Endothelial cell of umbilical vein (primary cell): Measurements from ENCODE around the gene MAPK8IP3. TPM values are rescaled to one million over a fixed set of nuclear protein-coding genes. Genes with fewer than 3 reads are reported as not detected.

ENCODE experiments used
- BruUV-seq: library from RNA; stranded (reverse); fragments of 400-500 nt; replicated peaks from 2 replicates; lab custom pipeline; 2021; lab: Mats Ljungman, UMichigan
- CTCF ChIA-PET: fragments of 300-600, 350-600 bp; sonication (Branson Sonifier 250); formaldehyde crosslinking; loops from one replicate; lab custom pipeline; 2021; ENCODE audit warnings: antibody characterized with exemption, inconsistent platforms; lab: Charles Lee
- POLR2A ChIA-PET: fragments of 300-600, 350-600 bp; sonication (Branson Sonifier 250); formaldehyde crosslinking; loops from one replicate; lab custom pipeline; 2021; ENCODE audit warnings: antibody characterized with exemption, inconsistent platforms; lab: Charles Lee
- DNase-seq: peaks from one replicate; pipeline ENCODE4 v3.0.0-alpha.2; 2011; ENCODE audit warnings: low read depth, low spot score
- FAIRE-seq: peaks from 2 replicates; lab custom pipeline; 2011; peaks lifted over from hg19 to GRCh38; lab: Jason Lieb, UNC
- H2AFZ ChIP-seq: 2 replicates; pipeline ENCODE4 v1.6.0; 2012; ENCODE audit warnings: low read depth, low read length, control low read depth, inconsistent platforms
- H3K27ac ChIP-seq: 2 replicates; pipeline ENCODE4 v1.5.1; 2011; ENCODE audit warnings: low read depth, mild to moderate bottlenecking, control low read depth, low read length, moderate library complexity; ENCODE audit not compliant: insufficient read depth
- H3K27me3 ChIP-seq, 2 experiments: 2 replicates each; pipeline versions ENCODE4 v1.6.0 to v1.6.1; 2011; ENCODE audit warnings: low read length in 2 of 2, mixed read lengths in 1 of 2; ENCODE audit not compliant: control insufficient read depth in 2 of 2, insufficient read depth in 2 of 2
- H3K36me3 ChIP-seq, 2 experiments: 2 replicates in 1 of 2; 3 replicates in 1 of 2; pipeline ENCODE4 v1.5.1; 2011; ENCODE audit warnings: low read length in 2 of 2, mild to moderate bottlenecking in 1 of 2, moderate library complexity in 1 of 2; ENCODE audit not compliant: control insufficient read depth in 2 of 2, insufficient read depth in 2 of 2; ENCODE audit errors: extremely low read depth in 1 of 2
- H3K4me1 ChIP-seq: 3 replicates; pipeline ENCODE4 v1.5.1; 2011; ENCODE audit warnings: mild to moderate bottlenecking, low read length; ENCODE audit not compliant: control insufficient read depth, insufficient read depth; ENCODE audit errors: extremely low read depth
- H3K4me2 ChIP-seq: 2 replicates; pipeline ENCODE4 v1.6.1; 2011; ENCODE audit warnings: low read length, control low read depth, mixed read lengths; ENCODE audit not compliant: insufficient read depth
- H3K4me3 ChIP-seq, 3 experiments: fragments of 200-600 bp in 1 of 3; sonication (generic), shearing (Covaris generic) in 1 of 3; replicated peaks in 1 of 3; 2 replicates each; pipeline ENCODE4 v1.5.1; 2011 to 2016; ENCODE audit warnings: control low read depth in 3 of 3, low read length in 3 of 3, mild to moderate bottlenecking in 2 of 3, inconsistent platforms in 1 of 3, low read depth in 1 of 3, moderate library complexity in 1 of 3; ENCODE audit not compliant: insufficient read depth in 1 of 3
- H3K79me2 ChIP-seq: 2 replicates; pipeline ENCODE4 v1.6.0; 2012; ENCODE audit warnings: low read length, inconsistent platforms; ENCODE audit not compliant: control insufficient read depth, insufficient read depth
- H3K9ac ChIP-seq: replicated peaks from 2 replicates; pipeline ENCODE3; 2011; ENCODE audit warnings: low read length, control low read depth; ENCODE audit not compliant: insufficient read depth; ENCODE audit errors: extremely low read depth
- H3K9me1 ChIP-seq: replicated peaks from 3 replicates; pipeline ENCODE4 v1.6.0; 2011; ENCODE audit warnings: mild to moderate bottlenecking, low read length; ENCODE audit not compliant: control insufficient read depth, insufficient read depth; ENCODE audit errors: extremely low read depth
- H3K9me3 ChIP-seq: replicated peaks from 2 replicates; pipeline ENCODE4 v1.5.1; 2012; ENCODE audit warnings: low read length, inconsistent platforms; ENCODE audit not compliant: control insufficient read depth, insufficient read depth
- H4K20me1 ChIP-seq: replicated peaks from 2 replicates; pipeline ENCODE3; 2011; ENCODE audit warnings: mild to moderate bottlenecking, low read length; ENCODE audit not compliant: control insufficient read depth, insufficient read depth; ENCODE audit errors: extremely low read depth
- CTCF ChIP-seq, 2 donors: IDR thresholded peaks; 1 replicate in 1 of 2; 2 replicates in 1 of 2; pipeline ENCODE4 v1.5.1; 2011; ENCODE audit warnings: low read length in 2 of 2, mild to moderate bottlenecking in 2 of 2, moderate library complexity in 2 of 2, control low read depth in 1 of 2, inconsistent platforms in 1 of 2, low read depth in 1 of 2; ENCODE audit not compliant: insufficient read depth in 1 of 2; ENCODE audit errors: extremely low read depth in 1 of 2
- EZH2 ChIP-seq: IDR thresholded peaks from 2 replicates; pipeline ENCODE4 v1.6.1; 2012; ENCODE audit warnings: borderline replicate concordance, low read depth, mild to moderate bottlenecking, moderate library complexity, low read length, inconsistent platforms; ENCODE audit not compliant: severe bottlenecking
- FOS ChIP-seq: IDR thresholded peaks from 2 replicates; pipeline ENCODE4 v1.6.1; 2011; ENCODE audit warnings: mild to moderate bottlenecking, low read length, moderate library complexity, borderline replicate concordance; ENCODE audit not compliant: insufficient read depth
- GATA2 ChIP-seq: IDR thresholded peaks from 2 replicates; pipeline ENCODE4 v1.7.0; 2011; ENCODE audit warnings: low read depth, mild to moderate bottlenecking, moderate library complexity, mixed read lengths, low read length; ENCODE audit not compliant: insufficient read length, insufficient read depth
- JUN ChIP-seq: IDR thresholded peaks from 2 replicates; pipeline ENCODE4 v1.6.1; 2011; ENCODE audit warnings: borderline replicate concordance, low read depth; ENCODE audit not compliant: insufficient read length, insufficient read depth
- MAX ChIP-seq: IDR thresholded peaks from 2 replicates; pipeline ENCODE4 v1.6.1; 2011; ENCODE audit not compliant: insufficient read depth, insufficient read length
- MYC ChIP-seq: IDR thresholded peaks from one replicate; pipeline ENCODE4 v1.6.1; 2011; ENCODE audit warnings: mild to moderate bottlenecking, low read depth, low read length
- POLR2A ChIP-seq: IDR thresholded peaks from 2 replicates; pipeline ENCODE4 v1.6.1; 2012; ENCODE audit warnings: low read depth, mild to moderate bottlenecking, control low read depth, low read length
- POLR2AphosphoS5 ChIP-seq: IDR thresholded peaks from 2 replicates; pipeline ENCODE4 v1.6.1; 2012; ENCODE audit warnings: low read depth, mild to moderate bottlenecking, control low read depth, low read length, moderate library complexity; ENCODE audit not compliant: insufficient read depth
- dilution Hi-C: fragments of 300-500 bp; cut with MboI; formaldehyde crosslinking; loops from one replicate; pipeline ENCODE4 v1.15.0; 2019; ENCODE audit warnings: low sequenced_read_pairs; ENCODE audit not compliant: extremely low pct_ligation_motif_present
- intact Hi-C: fragments of 100-400 bp; cut with micrococcal nuclease; formaldehyde crosslinking; loops from one replicate; pipeline ENCODE4 v1.10.0; 2022
- polyA plus RNA-seq, 4 experiments: library from polyadenylated mRNA; depleted of rRNA in 3 of 4; stranded (reverse) in 3 of 4; unstranded in 1 of 4; fragments of >200 nt; gene quantifications; 2 replicates each; pipeline versions ENCODE4 v1.2.1 to v1.2.3, GENCODE V29; 2011 to 2012; ENCODE audit warnings: missing spikeins in 1 of 4
- total RNA-seq: library from RNA; stranded (reverse); gene quantifications from 2 replicates; pipeline ENCODE4 v1.2.3, GENCODE V29; 2021

MAPK8IP3 gene
- total and polyA plus RNA-seq, 2 donors (not counting 3 experiments of a cell fraction or from before 2014, with no cell fraction given) = 40.7 to 92.2 TPM

DNA sequence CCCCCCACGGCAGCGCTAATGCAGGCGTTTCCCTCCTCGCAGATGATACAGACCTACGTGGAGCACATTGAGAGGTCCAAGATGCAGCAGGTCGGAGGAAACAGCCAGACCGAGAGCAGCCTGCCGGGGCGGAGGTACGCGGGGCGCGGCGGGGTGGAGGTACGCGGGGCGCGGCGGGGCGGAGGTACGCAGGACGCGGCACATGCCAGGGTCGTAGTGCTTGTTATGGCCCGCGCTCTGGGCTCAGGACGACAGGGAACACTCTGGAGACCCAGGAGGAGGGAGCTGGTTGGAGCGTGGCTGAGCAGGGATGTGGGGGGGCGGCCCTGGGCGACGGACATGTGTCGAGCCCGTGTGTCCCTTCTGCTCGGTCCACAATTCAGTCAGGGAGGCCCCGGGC is 23.4 kb downstream of the MAPK8IP3 start:
- DNase-seq (no peak), FAIRE-seq (no peak)
- Histone ChIP-seq H4K20me1 (no peaks in the 10 kb centered on the region), H3K9me1 (no peaks in the 10 kb centered on the region), H3K79me2 (peaks cover 8% of the 10 kb centered on the region), H3K9ac (no peak overlapping the region), H3K4me2 (no peak overlapping the region), H3K4me1 (no peaks in the 10 kb centered on the region), H3K36me3 (peaks cover 4 to 50% of the 10 kb centered on the region in 2 experiments), H3K27ac (no peak overlapping the region), H3K4me3 (no peak overlapping the region), H3K27me3 (no peaks in the 10 kb centered on the region), H3K9me3 (no peaks in the 10 kb centered on the region), H2AFZ (no peak overlapping the region)
- dilution Hi-C loops (no loop called here), intact Hi-C loops (no loop called here)
- ChIA-PET POLR2A (no interaction called here), CTCF (no interaction called here)
- no peak for TF ChIP-seq GATA2
- no peak for TF ChIP-seq JUN
- no peak for TF ChIP-seq POLR2A
- TF ChIP-seq MYC = no peak
- TF ChIP-seq POLR2AphosphoS5 = no peak
- TF ChIP-seq FOS = no peak
- TF ChIP-seq MAX = no peak
- TF ChIP-seq CTCF (IDR thresholded peaks at IDR 0.05; ENCODE audit: extremely low read depth in 1 of 2, insufficient read depth in 1 of 2, low read depth in 1 of 2, low read length in 2 of 2) = no peak
- TF ChIP-seq EZH2 = no peak
- BruUV-seq = no TSS peak
